HEK293 (cell line): Measurements from ENCODE around the gene PHAF1.

Experiments
- GLIS1 ChIP-seq: fragments of 450-650 bp; formaldehyde crosslinking; IDR thresholded peaks from 2 replicates; pipeline ENCODE4 v1.5.1; 2016; ENCODE audit warnings: missing biosample characterization, missing genetic modification characterization
- MYNN ChIP-seq: fragments of 450-650 bp; formaldehyde crosslinking; IDR thresholded peaks from 2 replicates; pipeline ENCODE4 v1.5.1; 2016; ENCODE audit warnings: missing biosample characterization, missing genetic modification characterization, borderline replicate concordance
- OVOL3 ChIP-seq: fragments of 450-650 bp; formaldehyde crosslinking; IDR thresholded peaks from 2 replicates; pipeline ENCODE4 v1.5.1; 2016; ENCODE audit warnings: missing biosample characterization, missing genetic modification characterization
- PRDM1 ChIP-seq: fragments of 450-650 bp; formaldehyde crosslinking; IDR thresholded peaks from 2 replicates; pipeline ENCODE4; 2016; ENCODE audit warnings: missing biosample characterization, missing genetic modification characterization
- SETDB1 ChIP-seq: IDR thresholded peaks from one replicate; pipeline ENCODE4 v1.6.1; 2017; ENCODE audit warnings: mild to moderate bottlenecking, low read length, moderate library complexity, mixed read lengths; ENCODE audit not compliant: insufficient read length
- ZFHX2 ChIP-seq: fragments of 450-650 bp; formaldehyde crosslinking; conservative IDR thresholded peaks from 2 replicates; pipeline ENCODE4 v1.5.1; 2016; ENCODE audit warnings: missing biosample characterization, missing genetic modification characterization
- ZNF132 ChIP-seq: fragments of 450-650 bp; formaldehyde crosslinking; IDR thresholded peaks from 2 replicates; pipeline ENCODE4 v1.5.1; 2017; ENCODE audit warnings: missing biosample characterization, missing genetic modification characterization, borderline replicate concordance
- ZNF302 ChIP-seq: fragments of 450-650 bp; formaldehyde crosslinking; IDR thresholded peaks from 2 replicates; pipeline ENCODE4 v1.5.1; 2016; ENCODE audit warnings: missing biosample characterization, missing genetic modification characterization, low read depth
- ZNF341 ChIP-seq: fragments of 450-650 bp; formaldehyde crosslinking; IDR thresholded peaks from 2 replicates; pipeline ENCODE4; 2016; ENCODE audit warnings: low read depth, missing biosample characterization, missing genetic modification characterization
- ZNF433 ChIP-seq: fragments of 450-650 bp; formaldehyde crosslinking; IDR thresholded peaks from 2 replicates; pipeline ENCODE4 v1.5.1; 2016; ENCODE audit warnings: missing biosample characterization, missing genetic modification characterization, low read depth
- ZNF561 ChIP-seq: fragments of 450-650 bp; IDR thresholded peaks from 2 replicates; pipeline ENCODE4 v1.5.1; 2018; ENCODE audit warnings: missing biosample characterization, missing genetic modification characterization, borderline replicate concordance
- ZNF645 ChIP-seq: fragments of 450-650 bp; formaldehyde crosslinking; IDR thresholded peaks from 2 replicates; pipeline ENCODE4; 2016; ENCODE audit warnings: missing biosample characterization, missing genetic modification characterization
- ZNF664 ChIP-seq: fragments of 450-650 bp; formaldehyde crosslinking; IDR thresholded peaks from 2 replicates; pipeline ENCODE4 v1.5.1; 2016; ENCODE audit warnings: missing biosample characterization, missing genetic modification characterization
- ZNF707 ChIP-seq: fragments of 450-650 bp; formaldehyde crosslinking; IDR thresholded peaks from 2 replicates; pipeline ENCODE4 v1.5.1; 2016; ENCODE audit warnings: missing biosample characterization, missing genetic modification characterization
- ZNF76 ChIP-seq: fragments of 450-650 bp; formaldehyde crosslinking; IDR thresholded peaks from 2 replicates; pipeline ENCODE4; 2016; ENCODE audit warnings: low read depth, missing biosample characterization, missing genetic modification characterization, borderline replicate concordance
- ZNF830 ChIP-seq: fragments of 450-650 bp; IDR thresholded peaks from 2 replicates; pipeline ENCODE4 v1.5.0; 2018; ENCODE audit warnings: missing biosample characterization, missing genetic modification characterization, low read depth, mild to moderate bottlenecking, moderate library complexity
- ZSCAN5A ChIP-seq: fragments of 450-650 bp; formaldehyde crosslinking; IDR thresholded peaks from 2 replicates; pipeline ENCODE4 v1.5.1; 2016; ENCODE audit warnings: missing biosample characterization, missing genetic modification characterization
- TF ChIP-seq, protein P1 (sequence below): fragments of 450-650 bp; formaldehyde crosslinking; IDR thresholded peaks from 2 replicates; pipeline ENCODE4 v1.5.1; 2017; ENCODE audit warnings: missing biosample characterization, missing genetic modification characterization
- TF ChIP-seq, protein P2 (sequence below): fragments of 450-650 bp; formaldehyde crosslinking; optimal IDR thresholded peaks from 2 replicates; pipeline ENCODE3; 2016; ENCODE audit warnings: missing biosample characterization, mild to moderate bottlenecking, missing genetic modification characterization
- TF ChIP-seq, protein P3 (sequence below): fragments of 450-650 bp; formaldehyde crosslinking; IDR thresholded peaks from 2 replicates; pipeline ENCODE4 v1.5.1; 2017; ENCODE audit warnings: missing biosample characterization, missing genetic modification characterization
- TF ChIP-seq, protein P4 (sequence below): fragments of 450-650 bp; formaldehyde crosslinking; IDR thresholded peaks from 2 replicates; pipeline ENCODE4 v1.5.1; 2016; ENCODE audit warnings: missing biosample characterization, missing genetic modification characterization, borderline replicate concordance
- TF ChIP-seq, protein P5 (sequence below): fragments of 450-650 bp; formaldehyde crosslinking; IDR thresholded peaks from 2 replicates; pipeline ENCODE4 v1.5.1; 2017; ENCODE audit warnings: missing biosample characterization, missing genetic modification characterization

Gene PHAF1

GRCh38 chr16:67170168-67170948 lies 60.6 kb downstream of the PHAF1 start, which contains the start of gene NOL3 (continued):
- TF ChIP-seq, protein P1, sequence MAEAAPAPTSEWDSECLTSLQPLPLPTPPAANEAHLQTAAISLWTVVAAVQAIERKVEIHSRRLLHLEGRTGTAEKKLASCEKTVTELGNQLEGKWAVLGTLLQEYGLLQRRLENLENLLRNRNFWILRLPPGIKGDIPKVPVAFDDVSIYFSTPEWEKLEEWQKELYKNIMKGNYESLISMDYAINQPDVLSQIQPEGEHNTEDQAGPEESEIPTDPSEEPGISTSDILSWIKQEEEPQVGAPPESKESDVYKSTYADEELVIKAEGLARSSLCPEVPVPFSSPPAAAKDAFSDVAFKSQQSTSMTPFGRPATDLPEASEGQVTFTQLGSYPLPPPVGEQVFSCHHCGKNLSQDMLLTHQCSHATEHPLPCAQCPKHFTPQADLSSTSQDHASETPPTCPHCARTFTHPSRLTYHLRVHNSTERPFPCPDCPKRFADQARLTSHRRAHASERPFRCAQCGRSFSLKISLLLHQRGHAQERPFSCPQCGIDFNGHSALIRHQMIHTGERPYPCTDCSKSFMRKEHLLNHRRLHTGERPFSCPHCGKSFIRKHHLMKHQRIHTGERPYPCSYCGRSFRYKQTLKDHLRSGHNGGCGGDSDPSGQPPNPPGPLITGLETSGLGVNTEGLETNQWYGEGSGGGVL (tag by site-specific recombination) = 0 out of 2 replicates have a peak, but pooled peaks have one; percentile 49
- no peak for TF ChIP-seq ZNF830 (tag by site-specific recombination)
- no peak for TF ChIP-seq ZNF341 (tag by site-specific recombination)
- TF ChIP-seq ZNF132 (tag by site-specific recombination) = no peak
- no peak for TF ChIP-seq PRDM1 (tag by site-specific recombination)
- TF ChIP-seq, protein P2, sequence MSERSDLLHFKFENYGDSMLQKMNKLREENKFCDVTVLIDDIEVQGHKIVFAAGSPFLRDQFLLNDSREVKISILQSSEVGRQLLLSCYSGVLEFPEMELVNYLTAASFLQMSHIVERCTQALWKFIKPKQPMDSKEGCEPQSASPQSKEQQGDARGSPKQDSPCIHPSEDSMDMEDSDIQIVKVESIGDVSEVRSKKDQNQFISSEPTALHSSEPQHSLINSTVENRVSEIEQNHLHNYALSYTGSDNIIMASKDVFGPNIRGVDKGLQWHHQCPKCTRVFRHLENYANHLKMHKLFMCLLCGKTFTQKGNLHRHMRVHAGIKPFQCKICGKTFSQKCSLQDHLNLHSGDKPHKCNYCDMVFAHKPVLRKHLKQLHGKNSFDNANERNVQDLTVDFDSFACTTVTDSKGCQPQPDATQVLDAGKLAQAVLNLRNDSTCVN (tag by site-specific recombination) = peak; percentile 53
- TF ChIP-seq, protein P3, sequence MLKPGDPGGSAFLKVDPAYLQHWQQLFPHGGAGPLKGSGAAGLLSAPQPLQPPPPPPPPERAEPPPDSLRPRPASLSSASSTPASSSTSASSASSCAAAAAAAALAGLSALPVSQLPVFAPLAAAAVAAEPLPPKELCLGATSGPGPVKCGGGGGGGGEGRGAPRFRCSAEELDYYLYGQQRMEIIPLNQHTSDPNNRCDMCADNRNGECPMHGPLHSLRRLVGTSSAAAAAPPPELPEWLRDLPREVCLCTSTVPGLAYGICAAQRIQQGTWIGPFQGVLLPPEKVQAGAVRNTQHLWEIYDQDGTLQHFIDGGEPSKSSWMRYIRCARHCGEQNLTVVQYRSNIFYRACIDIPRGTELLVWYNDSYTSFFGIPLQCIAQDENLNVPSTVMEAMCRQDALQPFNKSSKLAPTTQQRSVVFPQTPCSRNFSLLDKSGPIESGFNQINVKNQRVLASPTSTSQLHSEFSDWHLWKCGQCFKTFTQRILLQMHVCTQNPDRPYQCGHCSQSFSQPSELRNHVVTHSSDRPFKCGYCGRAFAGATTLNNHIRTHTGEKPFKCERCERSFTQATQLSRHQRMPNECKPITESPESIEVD = no peak
- no peak for TF ChIP-seq ZNF645 (tag by site-specific recombination)
- TF ChIP-seq, protein P4, sequence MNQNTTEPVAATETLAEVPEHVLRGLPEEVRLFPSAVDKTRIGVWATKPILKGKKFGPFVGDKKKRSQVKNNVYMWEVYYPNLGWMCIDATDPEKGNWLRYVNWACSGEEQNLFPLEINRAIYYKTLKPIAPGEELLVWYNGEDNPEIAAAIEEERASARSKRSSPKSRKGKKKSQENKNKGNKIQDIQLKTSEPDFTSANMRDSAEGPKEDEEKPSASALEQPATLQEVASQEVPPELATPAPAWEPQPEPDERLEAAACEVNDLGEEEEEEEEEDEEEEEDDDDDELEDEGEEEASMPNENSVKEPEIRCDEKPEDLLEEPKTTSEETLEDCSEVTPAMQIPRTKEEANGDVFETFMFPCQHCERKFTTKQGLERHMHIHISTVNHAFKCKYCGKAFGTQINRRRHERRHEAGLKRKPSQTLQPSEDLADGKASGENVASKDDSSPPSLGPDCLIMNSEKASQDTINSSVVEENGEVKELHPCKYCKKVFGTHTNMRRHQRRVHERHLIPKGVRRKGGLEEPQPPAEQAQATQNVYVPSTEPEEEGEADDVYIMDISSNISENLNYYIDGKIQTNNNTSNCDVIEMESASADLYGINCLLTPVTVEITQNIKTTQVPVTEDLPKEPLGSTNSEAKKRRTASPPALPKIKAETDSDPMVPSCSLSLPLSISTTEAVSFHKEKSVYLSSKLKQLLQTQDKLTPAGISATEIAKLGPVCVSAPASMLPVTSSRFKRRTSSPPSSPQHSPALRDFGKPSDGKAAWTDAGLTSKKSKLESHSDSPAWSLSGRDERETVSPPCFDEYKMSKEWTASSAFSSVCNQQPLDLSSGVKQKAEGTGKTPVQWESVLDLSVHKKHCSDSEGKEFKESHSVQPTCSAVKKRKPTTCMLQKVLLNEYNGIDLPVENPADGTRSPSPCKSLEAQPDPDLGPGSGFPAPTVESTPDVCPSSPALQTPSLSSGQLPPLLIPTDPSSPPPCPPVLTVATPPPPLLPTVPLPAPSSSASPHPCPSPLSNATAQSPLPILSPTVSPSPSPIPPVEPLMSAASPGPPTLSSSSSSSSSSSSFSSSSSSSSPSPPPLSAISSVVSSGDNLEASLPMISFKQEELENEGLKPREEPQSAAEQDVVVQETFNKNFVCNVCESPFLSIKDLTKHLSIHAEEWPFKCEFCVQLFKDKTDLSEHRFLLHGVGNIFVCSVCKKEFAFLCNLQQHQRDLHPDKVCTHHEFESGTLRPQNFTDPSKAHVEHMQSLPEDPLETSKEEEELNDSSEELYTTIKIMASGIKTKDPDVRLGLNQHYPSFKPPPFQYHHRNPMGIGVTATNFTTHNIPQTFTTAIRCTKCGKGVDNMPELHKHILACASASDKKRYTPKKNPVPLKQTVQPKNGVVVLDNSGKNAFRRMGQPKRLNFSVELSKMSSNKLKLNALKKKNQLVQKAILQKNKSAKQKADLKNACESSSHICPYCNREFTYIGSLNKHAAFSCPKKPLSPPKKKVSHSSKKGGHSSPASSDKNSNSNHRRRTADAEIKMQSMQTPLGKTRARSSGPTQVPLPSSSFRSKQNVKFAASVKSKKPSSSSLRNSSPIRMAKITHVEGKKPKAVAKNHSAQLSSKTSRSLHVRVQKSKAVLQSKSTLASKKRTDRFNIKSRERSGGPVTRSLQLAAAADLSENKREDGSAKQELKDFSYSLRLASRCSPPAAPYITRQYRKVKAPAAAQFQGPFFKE = no peak
- no peak for TF ChIP-seq ZNF707 (tag by site-specific recombination)
- TF ChIP-seq ZNF664 (tag by site-specific recombination) = no peak
- TF ChIP-seq SETDB1 = no peak
- no peak for TF ChIP-seq ZNF433 (tag by site-specific recombination)
- no peak for TF ChIP-seq MYNN (tag by site-specific recombination)
- peak; percentile 50; the same call in 1 of the 2 replicates for TF ChIP-seq ZNF76 (tag by site-specific recombination)
- TF ChIP-seq GLIS1 (tag by site-specific recombination) = peak; percentile 60
- TF ChIP-seq, protein P5, sequence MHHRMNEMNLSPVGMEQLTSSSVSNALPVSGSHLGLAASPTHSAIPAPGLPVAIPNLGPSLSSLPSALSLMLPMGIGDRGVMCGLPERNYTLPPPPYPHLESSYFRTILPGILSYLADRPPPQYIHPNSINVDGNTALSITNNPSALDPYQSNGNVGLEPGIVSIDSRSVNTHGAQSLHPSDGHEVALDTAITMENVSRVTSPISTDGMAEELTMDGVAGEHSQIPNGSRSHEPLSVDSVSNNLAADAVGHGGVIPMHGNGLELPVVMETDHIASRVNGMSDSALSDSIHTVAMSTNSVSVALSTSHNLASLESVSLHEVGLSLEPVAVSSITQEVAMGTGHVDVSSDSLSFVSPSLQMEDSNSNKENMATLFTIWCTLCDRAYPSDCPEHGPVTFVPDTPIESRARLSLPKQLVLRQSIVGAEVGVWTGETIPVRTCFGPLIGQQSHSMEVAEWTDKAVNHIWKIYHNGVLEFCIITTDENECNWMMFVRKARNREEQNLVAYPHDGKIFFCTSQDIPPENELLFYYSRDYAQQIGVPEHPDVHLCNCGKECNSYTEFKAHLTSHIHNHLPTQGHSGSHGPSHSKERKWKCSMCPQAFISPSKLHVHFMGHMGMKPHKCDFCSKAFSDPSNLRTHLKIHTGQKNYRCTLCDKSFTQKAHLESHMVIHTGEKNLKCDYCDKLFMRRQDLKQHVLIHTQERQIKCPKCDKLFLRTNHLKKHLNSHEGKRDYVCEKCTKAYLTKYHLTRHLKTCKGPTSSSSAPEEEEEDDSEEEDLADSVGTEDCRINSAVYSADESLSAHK (tag by site-specific recombination) = no peak
- TF ChIP-seq ZSCAN5A (tag by site-specific recombination) = no peak
- peak; percentile 40 for TF ChIP-seq ZFHX2
- no peak for TF ChIP-seq ZNF302 (tag by site-specific recombination)
- TF ChIP-seq ZNF561 (tag by site-specific recombination) = no peak
- TF ChIP-seq OVOL3 = no peak
